PFSK-1 (cell line): Measurements from ENCODE around the gene MED9.

ENCODE experiments used
- POLR2AphosphoS5 ChIP-seq: IDR thresholded peaks from 2 replicates; pipeline ENCODE4 v1.6.1; 2012; ENCODE audit warnings: low read depth, mild to moderate bottlenecking, control low read depth, low read length, moderate library complexity
- SIN3A ChIP-seq: IDR thresholded peaks from 2 replicates; pipeline ENCODE4 v1.6.1; 2012; ENCODE audit warnings: mild to moderate bottlenecking, low read length, moderate library complexity, borderline replicate concordance; ENCODE audit not compliant: insufficient read depth
- TAF1 ChIP-seq: IDR thresholded peaks from 2 replicates; pipeline ENCODE4 v1.6.1; 2012; ENCODE audit warnings: low read length, control low read depth, borderline replicate concordance; ENCODE audit not compliant: insufficient read depth
- TF ChIP-seq, protein P1 (sequence below), 2 experiments: IDR thresholded peaks; 2 replicates each; pipeline versions ENCODE4 v1.6.1 to v1.8.0; 2011 to 2012; ENCODE audit warnings: low read depth in 2 of 2, low read length in 2 of 2, control low read depth in 1 of 2, inconsistent platforms in 1 of 2, mild to moderate bottlenecking in 1 of 2, moderate library complexity in 1 of 2; ENCODE audit not compliant: insufficient read depth in 1 of 2

DNA sequence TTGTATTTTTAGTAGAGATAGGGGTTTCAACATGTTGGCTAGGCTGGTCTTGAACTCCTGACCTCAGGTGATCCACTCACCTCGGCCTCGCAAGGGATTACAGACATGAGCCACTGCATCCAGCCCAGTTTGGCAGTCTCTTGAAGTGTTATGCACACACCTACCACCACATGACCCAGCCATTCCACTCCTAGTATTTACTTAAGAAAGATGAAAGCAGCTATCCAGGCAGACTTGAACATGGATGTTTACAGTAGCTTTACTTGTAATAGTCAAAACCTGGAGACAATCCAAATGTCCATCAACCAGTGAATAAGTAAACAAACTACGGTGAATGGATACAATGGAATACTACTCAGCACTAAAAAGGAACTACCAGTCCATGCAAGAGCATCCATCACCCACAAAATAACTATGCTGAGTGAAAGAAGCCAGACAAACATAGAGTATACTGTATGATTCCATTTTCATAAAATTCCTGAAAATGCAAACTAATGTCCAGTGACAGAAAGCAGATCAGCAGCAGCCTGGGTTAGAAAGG lies 57.2 kb downstream of the MED9 start:
- TF ChIP-seq POLR2AphosphoS5 (no peak), SIN3A (no peak), TAF1 (no peak)
- TF ChIP-seq, protein P1, sequence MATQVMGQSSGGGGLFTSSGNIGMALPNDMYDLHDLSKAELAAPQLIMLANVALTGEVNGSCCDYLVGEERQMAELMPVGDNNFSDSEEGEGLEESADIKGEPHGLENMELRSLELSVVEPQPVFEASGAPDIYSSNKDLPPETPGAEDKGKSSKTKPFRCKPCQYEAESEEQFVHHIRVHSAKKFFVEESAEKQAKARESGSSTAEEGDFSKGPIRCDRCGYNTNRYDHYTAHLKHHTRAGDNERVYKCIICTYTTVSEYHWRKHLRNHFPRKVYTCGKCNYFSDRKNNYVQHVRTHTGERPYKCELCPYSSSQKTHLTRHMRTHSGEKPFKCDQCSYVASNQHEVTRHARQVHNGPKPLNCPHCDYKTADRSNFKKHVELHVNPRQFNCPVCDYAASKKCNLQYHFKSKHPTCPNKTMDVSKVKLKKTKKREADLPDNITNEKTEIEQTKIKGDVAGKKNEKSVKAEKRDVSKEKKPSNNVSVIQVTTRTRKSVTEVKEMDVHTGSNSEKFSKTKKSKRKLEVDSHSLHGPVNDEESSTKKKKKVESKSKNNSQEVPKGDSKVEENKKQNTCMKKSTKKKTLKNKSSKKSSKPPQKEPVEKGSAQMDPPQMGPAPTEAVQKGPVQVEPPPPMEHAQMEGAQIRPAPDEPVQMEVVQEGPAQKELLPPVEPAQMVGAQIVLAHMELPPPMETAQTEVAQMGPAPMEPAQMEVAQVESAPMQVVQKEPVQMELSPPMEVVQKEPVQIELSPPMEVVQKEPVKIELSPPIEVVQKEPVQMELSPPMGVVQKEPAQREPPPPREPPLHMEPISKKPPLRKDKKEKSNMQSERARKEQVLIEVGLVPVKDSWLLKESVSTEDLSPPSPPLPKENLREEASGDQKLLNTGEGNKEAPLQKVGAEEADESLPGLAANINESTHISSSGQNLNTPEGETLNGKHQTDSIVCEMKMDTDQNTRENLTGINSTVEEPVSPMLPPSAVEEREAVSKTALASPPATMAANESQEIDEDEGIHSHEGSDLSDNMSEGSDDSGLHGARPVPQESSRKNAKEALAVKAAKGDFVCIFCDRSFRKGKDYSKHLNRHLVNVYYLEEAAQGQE (IDR thresholded peaks at IDR 0.05; ENCODE audit: insufficient read depth in 1 of 2, low read depth in 2 of 2, low read length in 2 of 2) = no peak
